KMS-11 (cell line): ENCODE data around the gene NTHL1.
A peak's percentile ranks its signal among the peaks of the same experiment; 100 is the strongest.

Experiments used
- H2AFZ ChIP-seq: fragments of 200-600 bp; sonication (generic); 2 replicates; pipeline ENCODE4 v1.6.1; 2016; ENCODE audit warnings: antibody characterized with exemption, mixed run types, low read depth
- H3K27ac ChIP-seq: fragments of 200-600 bp; sonication (generic); 2 replicates; pipeline ENCODE4 v1.6.1; 2016; ENCODE audit warnings: mild to moderate bottlenecking, mixed run types
- H3K27me3 ChIP-seq: fragments of 200-600 bp; sonication (generic); 2 replicates; pipeline ENCODE4 v1.6.1; 2017; ENCODE audit warnings: mild to moderate bottlenecking, low read depth, mixed run types, moderate library complexity; ENCODE audit not compliant: insufficient read depth
- H3K36me3 ChIP-seq: fragments of 200-600 bp; sonication (generic); 2 replicates; pipeline ENCODE4 v1.6.1; 2017; ENCODE audit warnings: mild to moderate bottlenecking, mixed run types; ENCODE audit not compliant: insufficient read depth
- H3K4me1 ChIP-seq: fragments of 200-600 bp; sonication (generic); 2 replicates; pipeline ENCODE4 v1.6.1; 2016; ENCODE audit warnings: mild to moderate bottlenecking, low read depth, mixed run types; ENCODE audit not compliant: poor library complexity, severe bottlenecking
- H3K4me2 ChIP-seq: fragments of 200-600 bp; sonication (generic); 2 replicates; pipeline ENCODE4 v1.7.0; 2016; ENCODE audit warnings: mild to moderate bottlenecking, mixed run types
- H3K4me3 ChIP-seq: fragments of 200-600 bp; sonication (generic); IDR thresholded peaks from 2 replicates; pipeline ENCODE4 v1.6.1; 2017; ENCODE audit warnings: low read depth, low read length, mixed read lengths; ENCODE audit not compliant: insufficient read depth
- H3K79me2 ChIP-seq: fragments of 200-600 bp; sonication (generic); 2 replicates; pipeline ENCODE4 v1.6.1; 2016; ENCODE audit warnings: low read depth, mixed run types; ENCODE audit not compliant: insufficient read depth
- H3K9ac ChIP-seq: fragments of 200-600 bp; sonication (generic); 2 replicates; pipeline ENCODE4 v1.6.1; 2016; ENCODE audit warnings: mild to moderate bottlenecking, mixed run types
- H4K20me1 ChIP-seq: fragments of 200-600 bp; sonication (generic); 2 replicates; pipeline ENCODE4 v1.6.1; 2016; ENCODE audit warnings: mild to moderate bottlenecking, mixed run types; ENCODE audit not compliant: insufficient read depth
- CTCF ChIP-seq: fragments of 200-600 bp; sonication (generic); conservative IDR thresholded peaks from 2 replicates; pipeline ENCODE4 v1.6.1; 2017; ENCODE audit warnings: low read depth, mild to moderate bottlenecking, antibody characterized with exemption, low read length, moderate library complexity, mixed read lengths

The NTHL1 gene

GRCh38 chr16:2009164-2009711 lies 38.4 kb downstream of the NTHL1 start:
- Histone ChIP-seq H3K4me1 (peaks cover 23% of the 10 kb centered on the region), H3K4me2 (peak overlapping the region; percentile 96), H3K9ac (peak overlapping the region; percentile 78), H2AFZ (peak overlapping the region; percentile 54; the same call in 1 of the 2 replicates), H3K4me3 (no peak overlapping the region), H3K79me2 (peaks cover 50% of the 10 kb centered on the region), H4K20me1 (peaks cover 15% of the 10 kb centered on the region), H3K27me3 (no peaks in the 10 kb centered on the region), H3K36me3 (no peaks in the 10 kb centered on the region), H3K27ac (peak overlapping the region; percentile 61)
- no peak; the same call in 1 of the 2 replicates for TF ChIP-seq CTCF

GRCh38 chr16:2008631-2009163 lies 38.9 kb downstream of the NTHL1 start:
- peak overlapping the region; percentile 61 for H3K27ac ChIP-seq
- no peak for TF ChIP-seq CTCF
- H4K20me1 ChIP-seq = peaks cover 15% of the 10 kb centered on the region
- H3K27me3 ChIP-seq = no peaks in the 10 kb centered on the region
- peak overlapping the region; percentile 78 for H3K9ac ChIP-seq
- peak overlapping the region; percentile 96 for H3K4me2 ChIP-seq
- peaks cover 51% of the 10 kb centered on the region for H3K79me2 ChIP-seq
- peaks cover 23% of the 10 kb centered on the region for H3K4me1 ChIP-seq
- no peak overlapping the region for H3K4me3 ChIP-seq
- peak overlapping the region; percentile 54; the same call in 1 of the 2 replicates for H2AFZ ChIP-seq
- no peaks in the 10 kb centered on the region for H3K36me3 ChIP-seq

- no peak overlapping the region for H2AFZ ChIP-seq
- no peak for TF ChIP-seq CTCF
- H3K27me3 ChIP-seq = no peaks in the 10 kb centered on the region
- peaks cover 23% of the 10 kb centered on the region for H3K4me1 ChIP-seq
- peak overlapping the region; percentile 96 for H3K4me2 ChIP-seq
- H3K79me2 ChIP-seq = peaks cover 56% of the 10 kb centered on the region
- H3K4me3 ChIP-seq = no peak overlapping the region
- H3K36me3 ChIP-seq = no peaks in the 10 kb centered on the region
- H4K20me1 ChIP-seq = peaks cover 15% of the 10 kb centered on the region
- peak overlapping the region; percentile 61 for H3K27ac ChIP-seq
- peak overlapping the region; percentile 78; the same call in 1 of the 2 replicates for H3K9ac ChIP-seq
Measured at GRCh38 chr16:2008009-2008526, 39.6 kb downstream of the NTHL1 start.

DNA sequence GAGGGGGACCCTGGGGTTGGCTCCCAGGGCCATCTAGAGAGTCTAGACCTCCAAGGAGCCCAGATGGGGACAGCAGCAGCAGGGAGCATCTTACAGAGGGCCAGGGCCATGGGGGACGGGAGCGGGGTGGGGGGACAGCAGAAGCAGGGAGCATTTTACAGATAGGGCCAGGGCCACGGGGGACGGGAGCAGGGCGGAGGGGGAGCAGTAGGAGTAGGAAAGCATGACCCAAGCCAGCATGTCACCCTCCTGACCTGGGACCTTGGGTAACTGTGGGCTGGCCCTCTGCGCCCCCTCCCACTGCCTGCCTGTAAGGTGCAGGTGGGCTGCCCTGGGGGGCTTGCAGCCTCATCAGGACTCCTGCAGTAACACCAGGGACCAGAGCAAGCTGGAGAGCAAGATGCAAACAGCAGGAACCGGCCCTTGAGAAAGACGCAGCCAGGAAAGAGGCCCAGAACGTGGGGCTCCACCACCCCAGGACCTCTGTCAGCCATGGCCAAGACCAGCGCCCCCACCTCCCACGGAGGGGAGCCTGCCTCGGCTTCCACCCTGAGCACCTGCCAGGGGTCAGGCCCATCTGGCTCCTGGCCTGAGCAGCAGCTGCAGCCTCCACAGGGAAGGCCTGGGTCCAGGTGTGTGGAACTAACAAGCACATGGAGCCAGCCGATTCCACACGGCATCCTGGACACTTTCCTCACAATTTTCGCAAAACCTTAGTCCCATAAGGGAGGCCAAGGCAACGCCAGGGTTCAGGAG lies 40.4 kb downstream of the NTHL1 start:
- Histone ChIP-seq H3K9ac (no peak overlapping the region), H3K27ac (peak overlapping the region; percentile 61; the same call in 1 of the 2 replicates), H3K4me1 (peaks cover 23% of the 10 kb centered on the region), H3K79me2 (peaks cover 56% of the 10 kb centered on the region), H3K4me2 (peak overlapping the region; percentile 96), H3K4me3 (no peak overlapping the region), H3K36me3 (no peaks in the 10 kb centered on the region), H2AFZ (no peak overlapping the region), H3K27me3 (no peaks in the 10 kb centered on the region), H4K20me1 (peaks cover 15% of the 10 kb centered on the region)
- no peak for TF ChIP-seq CTCF
